ENCODE results near the gene ZNF385B.

The ZNF385B gene

GRCh38 chr2:179724403-179724802 lies 137.0 kb downstream of the ZNF385B start:
- no peak overlapping the region for H3K4me2 ChIP-seq (ENCODE audit: insufficient read depth, low read length)
- no peak overlapping the region for H3K27ac ChIP-seq (ENCODE audit: low read length)
- H4K20me1 ChIP-seq (ENCODE audit: insufficient read depth, low read length): no peaks in the 10 kb centered on the region
- ATAC-seq (ENCODE audit: insufficient read depth, low read depth): no peak
- TF ChIP-seq CTCF (IDR thresholded peaks at IDR 0.05; ENCODE audit: borderline replicate concordance, extremely low read depth, low read length, poor library complexity, severe bottlenecking) (no peak), EZH2 (IDR thresholded peaks at IDR 0.05; ENCODE audit: borderline replicate concordance, low read depth, low read length, severe bottlenecking) (no peak)
- no peak for DNase-seq
- H3K4me3 ChIP-seq (ENCODE audit: low read depth in 1 of 2, low read length in 2 of 2): no peak overlapping the region
- no peak overlapping the region for H3K9ac ChIP-seq (ENCODE audit: low read depth, low read length)
- H3K79me2 ChIP-seq (ENCODE audit: insufficient read depth, low read length): no peaks in the 10 kb centered on the region
- no peaks in the 10 kb centered on the region for H3K36me3 ChIP-seq (ENCODE audit: insufficient read depth, low read length)
- H2AFZ ChIP-seq (ENCODE audit: low read depth, low read length): no peak overlapping the region
- H3K9me3 ChIP-seq (ENCODE audit: insufficient read depth, low read length, severe bottlenecking): no peaks in the 10 kb centered on the region
- no peaks in the 10 kb centered on the region for H3K27me3 ChIP-seq (ENCODE audit: insufficient read depth, low read length, poor library complexity)
- H3K4me1 ChIP-seq (ENCODE audit: insufficient read depth, low read length): no peaks in the 10 kb centered on the region

GRCh38 chr2:179720173-179720772 lies 141.1 kb downstream of the ZNF385B start:
- Histone ChIP-seq H3K27ac (ENCODE audit: low read length) (no peak overlapping the region), H4K20me1 (ENCODE audit: insufficient read depth, low read length) (no peaks in the 10 kb centered on the region), H3K36me3 (ENCODE audit: insufficient read depth, low read length) (no peaks in the 10 kb centered on the region), H3K4me3 (ENCODE audit: low read depth in 1 of 2, low read length in 2 of 2) (no peak overlapping the region), H3K79me2 (ENCODE audit: insufficient read depth, low read length) (no peaks in the 10 kb centered on the region), H3K4me2 (ENCODE audit: insufficient read depth, low read length) (no peak overlapping the region), H3K4me1 (ENCODE audit: insufficient read depth, low read length) (no peaks in the 10 kb centered on the region), H3K27me3 (ENCODE audit: insufficient read depth, low read length, poor library complexity) (no peaks in the 10 kb centered on the region), H2AFZ (ENCODE audit: low read depth, low read length) (no peak overlapping the region), H3K9ac (ENCODE audit: low read depth, low read length) (no peak overlapping the region), H3K9me3 (ENCODE audit: insufficient read depth, low read length, severe bottlenecking) (no peaks in the 10 kb centered on the region)
- TF ChIP-seq EZH2 (IDR thresholded peaks at IDR 0.05; ENCODE audit: borderline replicate concordance, low read depth, low read length, severe bottlenecking): no peak
- TF ChIP-seq CTCF (IDR thresholded peaks at IDR 0.05; ENCODE audit: borderline replicate concordance, extremely low read depth, low read length, poor library complexity, severe bottlenecking): no peak
- DNase-seq (no peak), ATAC-seq (ENCODE audit: insufficient read depth, low read depth) (no peak)

- ATAC-seq (ENCODE audit: insufficient read depth, low read depth): no peak
- no peak for TF ChIP-seq CTCF (IDR thresholded peaks at IDR 0.05; ENCODE audit: borderline replicate concordance, extremely low read depth, low read length, poor library complexity, severe bottlenecking)
- TF ChIP-seq EZH2 (IDR thresholded peaks at IDR 0.05; ENCODE audit: borderline replicate concordance, low read depth, low read length, severe bottlenecking): no peak
- H3K9ac ChIP-seq (ENCODE audit: low read depth, low read length): no peak overlapping the region
- no peaks in the 10 kb centered on the region for H3K4me1 ChIP-seq (ENCODE audit: insufficient read depth, low read length)
- no peak overlapping the region for H3K4me2 ChIP-seq (ENCODE audit: insufficient read depth, low read length)
- H3K36me3 ChIP-seq (ENCODE audit: insufficient read depth, low read length): no peaks in the 10 kb centered on the region
- no peak overlapping the region for H2AFZ ChIP-seq (ENCODE audit: low read depth, low read length)
- H3K4me3 ChIP-seq (ENCODE audit: low read depth in 1 of 2, low read length in 2 of 2): no peak overlapping the region
- DNase-seq: no peak
- H3K27me3 ChIP-seq (ENCODE audit: insufficient read depth, low read length, poor library complexity): peaks cover 2% of the 10 kb centered on the region
- H3K79me2 ChIP-seq (ENCODE audit: insufficient read depth, low read length): no peaks in the 10 kb centered on the region
- H3K27ac ChIP-seq (ENCODE audit: low read length): no peak overlapping the region
- H4K20me1 ChIP-seq (ENCODE audit: insufficient read depth, low read length): no peaks in the 10 kb centered on the region
- no peaks in the 10 kb centered on the region for H3K9me3 ChIP-seq (ENCODE audit: insufficient read depth, low read length, severe bottlenecking)
These were observed 145.5 kb downstream of the ZNF385B start for GRCh38 chr2:179715871-179716270.

All from DND-41 (cell line).